ENCODE measurements around the gene NANOS2. TPM values are rescaled to one million over a fixed set of nuclear protein-coding genes. Genes with fewer than 3 reads are reported as not detected.

NANOS2 gene
- total and polyA plus RNA-seq, 2 of the 13 experiments (the other 11 are each of a cell fraction or from before 2014, with no cell fraction given), result not detected

- TF ChIP-seq MAZ (IDR thresholded peaks at IDR 0.05; ENCODE audit: borderline replicate concordance, low read depth, low read length), result peak; percentile 95
- TF ChIP-seq MAZ (CRISPR knock-in tag; IDR thresholded peaks at IDR 0.05; ENCODE audit: low read depth), result peak; percentile 87; the same call in 1 of the 2 replicates
- peak; percentile 90; the same call in 1 of the 2 replicates for TF ChIP-seq ADNP (CRISPR knock-in tag; IDR thresholded peaks at IDR 0.05)
- no peak for TF ChIP-seq ZFP62 (CRISPR knock-in tag; IDR thresholded peaks at IDR 0.05)
- TF ChIP-seq ZNF329 (CRISPR knock-in tag; IDR thresholded peaks at IDR 0.05; ENCODE audit: low read depth), result no peak
- TF ChIP-seq SIX4 (CRISPR knock-in tag; IDR thresholded peaks at IDR 0.05), result no peak
- TF ChIP-seq, protein P1, sequence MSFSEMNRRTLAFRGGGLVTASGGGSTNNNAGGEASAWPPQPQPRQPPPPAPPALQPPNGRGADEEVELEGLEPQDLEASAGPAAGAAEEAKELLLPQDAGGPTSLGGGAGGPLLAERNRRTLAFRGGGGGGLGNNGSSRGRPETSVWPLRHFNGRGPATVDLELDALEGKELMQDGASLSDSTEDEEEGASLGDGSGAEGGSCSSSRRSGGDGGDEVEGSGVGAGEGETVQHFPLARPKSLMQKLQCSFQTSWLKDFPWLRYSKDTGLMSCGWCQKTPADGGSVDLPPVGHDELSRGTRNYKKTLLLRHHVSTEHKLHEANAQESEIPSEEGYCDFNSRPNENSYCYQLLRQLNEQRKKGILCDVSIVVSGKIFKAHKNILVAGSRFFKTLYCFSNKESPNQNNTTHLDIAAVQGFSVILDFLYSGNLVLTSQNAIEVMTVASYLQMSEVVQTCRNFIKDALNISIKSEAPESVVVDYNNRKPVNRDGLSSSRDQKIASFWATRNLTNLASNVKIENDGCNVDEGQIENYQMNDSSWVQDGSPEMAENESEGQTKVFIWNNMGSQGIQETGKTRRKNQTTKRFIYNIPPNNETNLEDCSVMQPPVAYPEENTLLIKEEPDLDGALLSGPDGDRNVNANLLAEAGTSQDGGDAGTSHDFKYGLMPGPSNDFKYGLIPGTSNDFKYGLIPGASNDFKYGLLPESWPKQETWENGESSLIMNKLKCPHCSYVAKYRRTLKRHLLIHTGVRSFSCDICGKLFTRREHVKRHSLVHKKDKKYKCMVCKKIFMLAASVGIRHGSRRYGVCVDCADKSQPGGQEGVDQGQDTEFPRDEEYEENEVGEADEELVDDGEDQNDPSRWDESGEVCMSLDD (CRISPR knock-in tag; IDR thresholded peaks at IDR 0.05; ENCODE audit: borderline replicate concordance), result peak; percentile 64; the same call in 1 of the 2 replicates
- no peak for TF ChIP-seq ZKSCAN8 (CRISPR knock-in tag; IDR thresholded peaks at IDR 0.05; ENCODE audit: borderline replicate concordance)
- no peak for TF ChIP-seq ZNF562 (CRISPR knock-in tag; IDR thresholded peaks at IDR 0.05; ENCODE audit: borderline replicate concordance)
- TF ChIP-seq POLR2AphosphoS2 (IDR thresholded peaks at IDR 0.05; ENCODE audit: low read depth, low read length), result no peak
- TF ChIP-seq, protein P2, sequence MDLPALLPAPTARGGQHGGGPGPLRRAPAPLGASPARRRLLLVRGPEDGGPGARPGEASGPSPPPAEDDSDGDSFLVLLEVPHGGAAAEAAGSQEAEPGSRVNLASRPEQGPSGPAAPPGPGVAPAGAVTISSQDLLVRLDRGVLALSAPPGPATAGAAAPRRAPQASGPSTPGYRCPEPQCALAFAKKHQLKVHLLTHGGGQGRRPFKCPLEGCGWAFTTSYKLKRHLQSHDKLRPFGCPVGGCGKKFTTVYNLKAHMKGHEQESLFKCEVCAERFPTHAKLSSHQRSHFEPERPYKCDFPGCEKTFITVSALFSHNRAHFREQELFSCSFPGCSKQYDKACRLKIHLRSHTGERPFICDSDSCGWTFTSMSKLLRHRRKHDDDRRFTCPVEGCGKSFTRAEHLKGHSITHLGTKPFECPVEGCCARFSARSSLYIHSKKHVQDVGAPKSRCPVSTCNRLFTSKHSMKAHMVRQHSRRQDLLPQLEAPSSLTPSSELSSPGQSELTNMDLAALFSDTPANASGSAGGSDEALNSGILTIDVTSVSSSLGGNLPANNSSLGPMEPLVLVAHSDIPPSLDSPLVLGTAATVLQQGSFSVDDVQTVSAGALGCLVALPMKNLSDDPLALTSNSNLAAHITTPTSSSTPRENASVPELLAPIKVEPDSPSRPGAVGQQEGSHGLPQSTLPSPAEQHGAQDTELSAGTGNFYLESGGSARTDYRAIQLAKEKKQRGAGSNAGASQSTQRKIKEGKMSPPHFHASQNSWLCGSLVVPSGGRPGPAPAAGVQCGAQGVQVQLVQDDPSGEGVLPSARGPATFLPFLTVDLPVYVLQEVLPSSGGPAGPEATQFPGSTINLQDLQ (CRISPR knock-in tag; IDR thresholded peaks at IDR 0.05), result no peak
- TF ChIP-seq CAMTA2 (CRISPR knock-in tag; IDR thresholded peaks at IDR 0.05; ENCODE audit: borderline replicate concordance), result peak; percentile 75; the same call in 1 of the 2 replicates
- TF ChIP-seq PHF21A (CRISPR knock-in tag; IDR thresholded peaks at IDR 0.05), result peak; percentile 57; the same call in 1 of the 2 replicates
- TF ChIP-seq SOX5 (CRISPR knock-in tag; IDR thresholded peaks at IDR 0.05; ENCODE audit: borderline replicate concordance), result no peak
- 0 out of 2 replicates have a peak, but pooled peaks have one; percentile 14 for TF ChIP-seq GFI1 (CRISPR knock-in tag; IDR thresholded peaks at IDR 0.05; ENCODE audit: borderline replicate concordance)
- TF ChIP-seq KAT8 (CRISPR knock-in tag; IDR thresholded peaks at IDR 0.05), result 0 out of 2 replicates have a peak, but pooled peaks have one; percentile 22
- peak; percentile 57; the same call in 1 of the 2 replicates for TF ChIP-seq HOXA3 (CRISPR knock-in tag; IDR thresholded peaks at IDR 0.05)
- peak; percentile 56; the same call in 1 of the 2 replicates for TF ChIP-seq ZNF563 (CRISPR knock-in tag; IDR thresholded peaks at IDR 0.05)
- TF ChIP-seq HMGXB4 (CRISPR knock-in tag; IDR thresholded peaks at IDR 0.05; ENCODE audit: borderline replicate concordance in 1 of 2, low read depth in 1 of 2), result peak; percentile 88 to 94; a peak in 3 of 4 replicates
- 0 out of 2 replicates have a peak, but pooled peaks have one; percentile 18 for TF ChIP-seq TMF1 (CRISPR knock-in tag; IDR thresholded peaks at IDR 0.05; ENCODE audit: low read depth)
- no peak for TF ChIP-seq CHD2 (IDR thresholded peaks at IDR 0.05; ENCODE audit: low read depth, low read length)
- TF ChIP-seq RFX5 (IDR thresholded peaks at IDR 0.05; ENCODE audit: low read depth, low read length), result no peak
- TF ChIP-seq DPF2 (CRISPR knock-in tag; IDR thresholded peaks at IDR 0.05; ENCODE audit: borderline replicate concordance, low read depth), result no peak
These were observed 50.5 kb downstream of the NANOS2 start, which contains the start of gene FOXA3 (continued) for GRCh38 chr19:45863840-45864628.

All from HepG2 (cell line).